ENCODE results near the gene KDM7A.

Gene KDM7A

GRCh38 chr7:140067052-140067451 lies 109.7 kb downstream of the KDM7A start:
- Histone ChIP-seq H3K9me3 (ENCODE audit: insufficient read depth, low read length, severe bottlenecking) (peaks cover 9% of the 10 kb centered on the region), H3K27me3 (ENCODE audit: insufficient read depth, low read length, poor library complexity) (no peaks in the 10 kb centered on the region), H2AFZ (ENCODE audit: low read depth, low read length) (no peak overlapping the region), H4K20me1 (ENCODE audit: insufficient read depth, low read length) (no peaks in the 10 kb centered on the region), H3K36me3 (ENCODE audit: insufficient read depth, low read length) (no peaks in the 10 kb centered on the region), H3K4me2 (ENCODE audit: insufficient read depth, low read length) (no peak overlapping the region), H3K4me1 (ENCODE audit: insufficient read depth, low read length) (peaks cover 11% of the 10 kb centered on the region), H3K79me2 (ENCODE audit: insufficient read depth, low read length) (peaks cover 9% of the 10 kb centered on the region), H3K27ac (ENCODE audit: low read length) (no peak overlapping the region), H3K4me3 (ENCODE audit: low read depth in 1 of 2, low read length in 2 of 2) (no peak overlapping the region), H3K9ac (ENCODE audit: low read depth, low read length) (no peak overlapping the region)
- DNase-seq (no peak), ATAC-seq (ENCODE audit: insufficient read depth, low read depth) (no peak)
- no peak for TF ChIP-seq EZH2 (IDR thresholded peaks at IDR 0.05; ENCODE audit: borderline replicate concordance, low read depth, low read length, severe bottlenecking)
- TF ChIP-seq CTCF (IDR thresholded peaks at IDR 0.05; ENCODE audit: borderline replicate concordance, extremely low read depth, low read length, poor library complexity, severe bottlenecking), result no peak

GRCh38 chr7:140062528-140063299 lies 114.1 kb downstream of the KDM7A start, which contains the start of gene PARP12:
Gene PARP12 (minus strand): TSS chr7:140062951. CDS start chr7:140062847, 104 bp downstream.
- peak; percentile 91 for DNase-seq
- TF ChIP-seq EZH2 (IDR thresholded peaks at IDR 0.05; ENCODE audit: borderline replicate concordance, low read depth, low read length, severe bottlenecking) (no peak), CTCF (IDR thresholded peaks at IDR 0.05; ENCODE audit: borderline replicate concordance, extremely low read depth, low read length, poor library complexity, severe bottlenecking) (no peak)
- peak within 1 kb of the TSS; percentile 93 for H3K4me2 ChIP-seq (ENCODE audit: insufficient read depth, low read length)
- peaks cover 2% of the 10 kb centered on the region for H3K36me3 ChIP-seq (ENCODE audit: insufficient read depth, low read length)
- peaks cover 9% of the 10 kb centered on the region for H3K9me3 ChIP-seq (ENCODE audit: insufficient read depth, low read length, severe bottlenecking)
- ATAC-seq (ENCODE audit: insufficient read depth, low read depth), result peak; percentile 89
- peaks cover 19% of the 10 kb centered on the region for H4K20me1 ChIP-seq (ENCODE audit: insufficient read depth, low read length)
- H3K27ac ChIP-seq (ENCODE audit: low read length), result peak within 1 kb of the TSS; percentile 80
- H3K27me3 ChIP-seq (ENCODE audit: insufficient read depth, low read length, poor library complexity), result no peaks in the 10 kb centered on the region
- H3K4me3 ChIP-seq (ENCODE audit: low read depth in 1 of 2, low read length in 2 of 2), result peak within 1 kb of the TSS; percentile 64 to 93
- H3K4me1 ChIP-seq (ENCODE audit: insufficient read depth, low read length), result peaks cover 50% of the 10 kb centered on the region
- H2AFZ ChIP-seq (ENCODE audit: low read depth, low read length), result peak within 1 kb of the TSS; percentile 96
- peaks cover 47% of the 10 kb centered on the region for H3K79me2 ChIP-seq (ENCODE audit: insufficient read depth, low read length)
- peak within 1 kb of the TSS; percentile 86 for H3K9ac ChIP-seq (ENCODE audit: low read depth, low read length)

- DNase-seq (peak; percentile 44), ATAC-seq (ENCODE audit: insufficient read depth, low read depth) (peak; percentile 55)
- Histone ChIP-seq H3K4me1 (ENCODE audit: insufficient read depth, low read length) (peaks cover 51% of the 10 kb centered on the region), H3K27me3 (ENCODE audit: insufficient read depth, low read length, poor library complexity) (no peaks in the 10 kb centered on the region), H3K4me3 (ENCODE audit: low read depth in 1 of 2, low read length in 2 of 2) (peak overlapping the region; percentile 64 to 93), H2AFZ (ENCODE audit: low read depth, low read length) (peak overlapping the region; percentile 96), H3K4me2 (ENCODE audit: insufficient read depth, low read length) (peak overlapping the region; percentile 93), H3K9ac (ENCODE audit: low read depth, low read length) (peak overlapping the region; percentile 86), H3K27ac (ENCODE audit: low read length) (peak overlapping the region; percentile 80), H3K36me3 (ENCODE audit: insufficient read depth, low read length) (peaks cover 8% of the 10 kb centered on the region), H3K9me3 (ENCODE audit: insufficient read depth, low read length, severe bottlenecking) (peaks cover 4% of the 10 kb centered on the region), H4K20me1 (ENCODE audit: insufficient read depth, low read length) (peaks cover 25% of the 10 kb centered on the region), H3K79me2 (ENCODE audit: insufficient read depth, low read length) (peaks cover 53% of the 10 kb centered on the region)
- TF ChIP-seq CTCF (IDR thresholded peaks at IDR 0.05; ENCODE audit: borderline replicate concordance, extremely low read depth, low read length, poor library complexity, severe bottlenecking) (no peak), EZH2 (IDR thresholded peaks at IDR 0.05; ENCODE audit: borderline replicate concordance, low read depth, low read length, severe bottlenecking) (no peak)
Measured at GRCh38 chr7:140062118-140062527, 114.7 kb downstream of the KDM7A start.

Measured in DND-41 (cell line).